Lower leg skin (tissue), 4 donors: ENCODE measurements around the gene ZPLD1. TPM values are rescaled to one million over a fixed set of nuclear protein-coding genes. Genes with fewer than 3 reads are reported as not detected.

ENCODE experiments used
- DNase-seq, 2 donors: peaks; one replicate each; pipeline ENCODE4 v3.0.0-alpha.2; 2019; ENCODE audit warnings: low spot score in 2 of 2
- H3K4me3 ChIP-seq: fragments of 200-600 bp; sonication (generic); 2 replicates; pipeline ENCODE4 v1.5.1; 2017; ENCODE audit warnings: mild to moderate bottlenecking, low read depth; ENCODE audit not compliant: poor library complexity, severe bottlenecking
- CTCF ChIP-seq, 3 donors: fragments of 450-650 bp; IDR thresholded peaks; one replicate each; pipeline ENCODE4 v1.5.1; 2016; ENCODE audit warnings: antibody characterized with exemption in 3 of 3, mild to moderate bottlenecking in 3 of 3, moderate library complexity in 2 of 3
- POLR2A ChIP-seq, 2 donors: fragments of 450-650 bp; IDR thresholded peaks; one replicate each; pipeline ENCODE4 v1.6.1; 2016 to 2017; ENCODE audit warnings: antibody characterized with exemption in 2 of 2, mild to moderate bottlenecking in 1 of 2, moderate library complexity in 1 of 2
- WGBS, 2 donors: methylation state at CpG; one replicate each; pipeline ENCODE4 v1.1.5; 2018; 5-methylcytosine and 5-hydroxymethylcytosine counted together
- intact Hi-C: fragments of 100-400 bp; cut with DNase I; formaldehyde crosslinking; loops from one replicate; pipeline ENCODE4 v1.15.0; 2023; ENCODE audit warnings: low total_unique reads
- total RNA-seq, 4 donors: library from RNA; depleted of rRNA; stranded (reverse); fragments of >200 nt; gene quantifications; one replicate each; pipeline ENCODE4 v1.1.0, GENCODE V29; 2016

Gene ZPLD1
- total RNA-seq, 4 donors from 2014 or later: 0.16 to 1.3 TPM; not detected in 2

DNA sequence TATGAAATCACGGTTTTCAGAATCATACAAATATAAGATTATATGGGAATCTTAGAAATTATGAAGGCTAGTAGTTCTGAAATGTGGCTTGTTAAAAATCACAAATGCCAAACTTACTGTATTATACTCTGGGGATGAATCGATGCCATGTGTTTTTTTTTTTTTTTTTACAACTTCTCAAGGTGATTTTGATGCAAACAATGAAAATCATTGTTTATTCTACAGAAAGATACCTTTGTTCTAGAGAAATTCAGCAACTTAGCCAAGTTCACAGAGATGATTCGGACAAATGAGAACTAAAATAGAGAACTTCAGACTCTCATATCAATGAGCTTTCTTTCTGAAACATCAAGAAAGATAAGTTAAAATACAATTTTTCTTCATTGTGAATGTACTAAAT, 92.0 kb downstream of the ZPLD1 start:
- TF ChIP-seq POLR2A (IDR thresholded peaks at IDR 0.05) (no peak), CTCF (IDR thresholded peaks at IDR 0.05) (no peak)
- no peak for DNase-seq
- no peak overlapping the region for H3K4me3 ChIP-seq
- intact Hi-C loops: no loop called here
- 78 to 83% methylated on average over 3 of the region's 3 CpGs for WGBS, 2 donors

DNA sequence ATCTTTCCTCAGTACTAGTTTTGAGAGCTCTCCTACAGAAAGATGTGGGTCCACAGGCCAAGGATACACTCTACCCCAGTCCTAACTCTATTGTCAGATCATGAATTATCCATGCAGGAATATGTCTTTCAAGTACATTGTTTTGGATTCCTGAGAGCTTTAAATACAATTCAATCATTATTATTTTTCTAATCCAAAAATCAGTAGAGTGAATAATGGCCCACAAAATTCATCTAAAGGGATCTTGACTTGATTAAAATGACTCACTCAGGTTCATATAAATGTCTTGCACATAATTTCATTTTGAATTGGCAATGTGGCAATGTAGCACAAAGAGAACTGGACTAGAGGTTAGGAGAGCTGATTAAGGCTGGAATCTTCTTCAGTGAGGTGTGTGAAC, 93.9 kb downstream of the ZPLD1 start:
- DNase-seq: no peak
- intact Hi-C loops: no loop called here
- no peak overlapping the region for H3K4me3 ChIP-seq
- TF ChIP-seq POLR2A (IDR thresholded peaks at IDR 0.05) (no peak), CTCF (IDR thresholded peaks at IDR 0.05) (no peak)
